ENCODE measurements around the gene MYO16.

MYO16 gene

GRCh38 chr13:108705031-108705430 lies 75.6 kb downstream of the MYO16 start:
- Histone ChIP-seq H3F3A (ENCODE audit: low read depth) (no peaks in the 10 kb centered on the region), H3K9me2 (replicated peaks; ENCODE audit: low read depth, low read length) (no peaks in the 10 kb centered on the region), H2AFZ (ENCODE audit: low read length) (no peak overlapping the region), H3K36me3 (ENCODE audit: insufficient read depth, low read length) (no peaks in the 10 kb centered on the region), H3K9ac (ENCODE audit: low read depth, low read length, poor library complexity, severe bottlenecking) (no peak overlapping the region), H3K9me3 (ENCODE audit: insufficient read depth, low read depth, low read length) (0 out of 2 replicates have a peak, but pooled peaks cover 3% of the 10 kb centered on the region), H3K4me1 (ENCODE audit: insufficient read depth, low read length, poor library complexity, severe bottlenecking) (no peaks in the 10 kb centered on the region), H3K27me3 (ENCODE audit: insufficient read depth, low read length, poor library complexity, severe bottlenecking) (no peaks in the 10 kb centered on the region), H3K4me3 (ENCODE audit: low read length, poor library complexity, severe bottlenecking) (no peak overlapping the region), H3K79me2 (ENCODE audit: insufficient read depth, low read length) (no peaks in the 10 kb centered on the region), H3K4me2 (ENCODE audit: low read depth, low read length, poor library complexity, severe bottlenecking) (no peak overlapping the region), H4K20me1 (ENCODE audit: insufficient read depth, low read length, poor library complexity, severe bottlenecking) (no peaks in the 10 kb centered on the region)
- TF ChIP-seq EZH2phosphoT487 (IDR thresholded peaks at IDR 0.05; ENCODE audit: borderline replicate concordance) (no peak), CTCF (conservative IDR thresholded peaks at IDR 0.05; ENCODE audit: low read length) (no peak)

GRCh38 chr13:108707584-108707983 lies 78.2 kb downstream of the MYO16 start:
- no peaks in the 10 kb centered on the region for H3K79me2 ChIP-seq (ENCODE audit: insufficient read depth, low read length)
- TF ChIP-seq EZH2phosphoT487 (IDR thresholded peaks at IDR 0.05; ENCODE audit: borderline replicate concordance) (no peak), CTCF (conservative IDR thresholded peaks at IDR 0.05; ENCODE audit: low read length) (no peak)
- H3K4me3 ChIP-seq (ENCODE audit: low read length, poor library complexity, severe bottlenecking): no peak overlapping the region
- H4K20me1 ChIP-seq (ENCODE audit: insufficient read depth, low read length, poor library complexity, severe bottlenecking): no peaks in the 10 kb centered on the region
- H3K36me3 ChIP-seq (ENCODE audit: insufficient read depth, low read length): no peaks in the 10 kb centered on the region
- no peaks in the 10 kb centered on the region for H3K9me2 ChIP-seq (replicated peaks; ENCODE audit: low read depth, low read length)
- H3K9ac ChIP-seq (ENCODE audit: low read depth, low read length, poor library complexity, severe bottlenecking): no peak overlapping the region
- no peaks in the 10 kb centered on the region for H3K27me3 ChIP-seq (ENCODE audit: insufficient read depth, low read length, poor library complexity, severe bottlenecking)
- H3F3A ChIP-seq (ENCODE audit: low read depth): no peaks in the 10 kb centered on the region
- H2AFZ ChIP-seq (ENCODE audit: low read length): no peak overlapping the region
- H3K9me3 ChIP-seq (ENCODE audit: insufficient read depth, low read depth, low read length): 0 out of 2 replicates have a peak, but pooled peaks cover 3% of the 10 kb centered on the region
- no peaks in the 10 kb centered on the region for H3K4me1 ChIP-seq (ENCODE audit: insufficient read depth, low read length, poor library complexity, severe bottlenecking)
- no peak overlapping the region for H3K4me2 ChIP-seq (ENCODE audit: low read depth, low read length, poor library complexity, severe bottlenecking)

GRCh38 chr13:108708921-108709320 lies 79.5 kb downstream of the MYO16 start:
- no peak overlapping the region for H3K4me3 ChIP-seq (ENCODE audit: low read length, poor library complexity, severe bottlenecking)
- no peak for TF ChIP-seq CTCF (conservative IDR thresholded peaks at IDR 0.05; ENCODE audit: low read length)
- TF ChIP-seq EZH2phosphoT487 (IDR thresholded peaks at IDR 0.05; ENCODE audit: borderline replicate concordance): no peak
- no peaks in the 10 kb centered on the region for H3K27me3 ChIP-seq (ENCODE audit: insufficient read depth, low read length, poor library complexity, severe bottlenecking)
- no peaks in the 10 kb centered on the region for H3K36me3 ChIP-seq (ENCODE audit: insufficient read depth, low read length)
- H2AFZ ChIP-seq (ENCODE audit: low read length): no peak overlapping the region
- no peaks in the 10 kb centered on the region for H3K79me2 ChIP-seq (ENCODE audit: insufficient read depth, low read length)
- no peaks in the 10 kb centered on the region for H3F3A ChIP-seq (ENCODE audit: low read depth)
- H3K4me1 ChIP-seq (ENCODE audit: insufficient read depth, low read length, poor library complexity, severe bottlenecking): no peaks in the 10 kb centered on the region
- no peak overlapping the region for H3K4me2 ChIP-seq (ENCODE audit: low read depth, low read length, poor library complexity, severe bottlenecking)
- no peak overlapping the region for H3K9ac ChIP-seq (ENCODE audit: low read depth, low read length, poor library complexity, severe bottlenecking)
- H3K9me3 ChIP-seq (ENCODE audit: insufficient read depth, low read depth, low read length): 0 out of 2 replicates have a peak, but pooled peaks cover 3% of the 10 kb centered on the region
- no peaks in the 10 kb centered on the region for H4K20me1 ChIP-seq (ENCODE audit: insufficient read depth, low read length, poor library complexity, severe bottlenecking)
- H3K9me2 ChIP-seq (replicated peaks; ENCODE audit: low read depth, low read length): no peaks in the 10 kb centered on the region
